Forelimb muscle (tissue), 1 donor: ENCODE data around the gene IL4. TPM values are rescaled to one million over a fixed set of nuclear protein-coding genes. Genes with fewer than 3 reads are reported as not detected.
"Not testable (repeated sequence)": the region's sequence is repeated elsewhere in the genome, so short reads cannot be mapped to it uniquely, and the experiment has no call there.

ENCODE experiments used
- DNase-seq: peaks from one replicate; pipeline ENCODE4 v3.0.0-alpha.2; 2013; ENCODE audit warnings: low read depth
- polyA plus RNA-seq: library from polyadenylated mRNA; unstranded; fragments of 120-200 nt; gene quantifications from one replicate; pipeline ENCODE4 v1.2.1, GENCODE V29; 2013; ENCODE audit not compliant: insufficient read length

The IL4 gene
- not detected for polyA plus RNA-seq

GRCh38 chr5:132673939-132674630, at the start of gene IL4:
Gene IL4 (plus strand): TSS chr5:132673989. CDS start chr5:132674051, 62 bp downstream.
- DNase-seq, result no peak

GRCh38 chr5:132627470-132627869, 46.3 kb upstream of the IL4 start:
- no peak for DNase-seq

GRCh38 chr5:132628814-132629213, 45.0 kb upstream of the IL4 start:
- no peak for DNase-seq

GRCh38 chr5:132629230-132629944, 44.4 kb upstream of the IL4 start:
- no peak for DNase-seq

GRCh38 chr5:132633587-132633986, 40.2 kb upstream of the IL4 start:
- DNase-seq, result not testable (repeated sequence)

- no peak for DNase-seq
Measured at GRCh38 chr5:132635873-132636272, 37.9 kb upstream of the IL4 start.

GRCh38 chr5:132637241-132637640, 36.5 kb upstream of the IL4 start:
- no peak for DNase-seq

- DNase-seq, result no peak
Measured at GRCh38 chr5:132639706-132640130, 34.1 kb upstream of the IL4 start.

GRCh38 chr5:132640613-132641012, 33.2 kb upstream of the IL4 start:
- no peak for DNase-seq

GRCh38 chr5:132641241-132641723, 32.5 kb upstream of the IL4 start:
- DNase-seq, result no peak

- DNase-seq, result no peak
Measured at GRCh38 chr5:132641841-132642240, 31.9 kb upstream of the IL4 start.

- DNase-seq, result no peak
Measured at GRCh38 chr5:132644177-132644576, 29.6 kb upstream of the IL4 start.

- DNase-seq, result no peak
Measured at GRCh38 chr5:132646583-132647266, 27.1 kb upstream of the IL4 start.

GRCh38 chr5:132647473-132647872, 26.3 kb upstream of the IL4 start:
- DNase-seq, result no peak

GRCh38 chr5:132648355-132648754, 25.4 kb upstream of the IL4 start:
- no peak for DNase-seq

GRCh38 chr5:132651838-132652469, 21.8 kb upstream of the IL4 start:
- DNase-seq, result no peak

GRCh38 chr5:132653716-132654115, 20.1 kb upstream of the IL4 start:
- DNase-seq, result no peak

GRCh38 chr5:132655821-132656773, 17.7 kb upstream of the IL4 start:
- no peak for DNase-seq

GRCh38 chr5:132656774-132657355, 16.9 kb upstream of the IL4 start:
- no peak for DNase-seq

- no peak for DNase-seq
Measured at GRCh38 chr5:132657676-132658380, 16.0 kb upstream of the IL4 start, which contains the start of gene IL13. Gene IL13 (plus strand): TSS chr5:132658173. CDS start chr5:132658187, 14 bp downstream.
